ENCODE data around the gene INCENP.

DNA sequence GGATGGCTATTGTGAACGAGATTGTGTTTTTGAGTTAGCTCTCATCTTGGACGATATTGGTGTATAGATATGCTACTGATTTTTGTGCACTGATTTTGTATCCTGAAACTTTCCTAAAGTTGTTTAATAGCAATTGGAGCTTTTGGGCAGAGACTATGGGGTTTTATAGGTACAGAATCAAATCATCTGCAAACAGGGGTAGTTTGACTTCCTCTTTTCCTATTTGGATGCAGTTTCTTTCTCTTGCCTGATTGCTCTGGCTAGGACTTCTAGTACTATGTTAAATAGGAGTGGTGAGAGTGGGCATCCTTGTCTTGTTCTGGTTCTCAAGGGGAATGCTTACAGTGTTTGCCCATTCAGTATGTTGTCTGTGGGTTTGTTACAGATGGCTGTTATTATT lies 57.3 kb downstream of the INCENP start:
- TF ChIP-seq KLF16 (tag by site-specific recombination; IDR thresholded peaks at IDR 0.05): no peak
- TF ChIP-seq, protein P1, sequence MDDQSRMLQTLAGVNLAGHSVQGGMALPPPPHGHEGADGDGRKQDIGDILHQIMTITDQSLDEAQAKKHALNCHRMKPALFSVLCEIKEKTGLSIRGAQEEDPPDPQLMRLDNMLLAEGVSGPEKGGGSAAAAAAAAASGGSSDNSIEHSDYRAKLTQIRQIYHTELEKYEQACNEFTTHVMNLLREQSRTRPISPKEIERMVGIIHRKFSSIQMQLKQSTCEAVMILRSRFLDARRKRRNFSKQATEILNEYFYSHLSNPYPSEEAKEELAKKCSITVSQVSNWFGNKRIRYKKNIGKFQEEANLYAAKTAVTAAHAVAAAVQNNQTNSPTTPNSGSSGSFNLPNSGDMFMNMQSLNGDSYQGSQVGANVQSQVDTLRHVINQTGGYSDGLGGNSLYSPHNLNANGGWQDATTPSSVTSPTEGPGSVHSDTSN (CRISPR knock-in tag; IDR thresholded peaks at IDR 0.05): no peak
- TF ChIP-seq PRDM1 (tag by site-specific recombination; IDR thresholded peaks at IDR 0.05): no peak
- no peak for TF ChIP-seq ZNF19 (tag by site-specific recombination; IDR thresholded peaks at IDR 0.05; ENCODE audit: low read depth)
- TF ChIP-seq, protein P2, sequence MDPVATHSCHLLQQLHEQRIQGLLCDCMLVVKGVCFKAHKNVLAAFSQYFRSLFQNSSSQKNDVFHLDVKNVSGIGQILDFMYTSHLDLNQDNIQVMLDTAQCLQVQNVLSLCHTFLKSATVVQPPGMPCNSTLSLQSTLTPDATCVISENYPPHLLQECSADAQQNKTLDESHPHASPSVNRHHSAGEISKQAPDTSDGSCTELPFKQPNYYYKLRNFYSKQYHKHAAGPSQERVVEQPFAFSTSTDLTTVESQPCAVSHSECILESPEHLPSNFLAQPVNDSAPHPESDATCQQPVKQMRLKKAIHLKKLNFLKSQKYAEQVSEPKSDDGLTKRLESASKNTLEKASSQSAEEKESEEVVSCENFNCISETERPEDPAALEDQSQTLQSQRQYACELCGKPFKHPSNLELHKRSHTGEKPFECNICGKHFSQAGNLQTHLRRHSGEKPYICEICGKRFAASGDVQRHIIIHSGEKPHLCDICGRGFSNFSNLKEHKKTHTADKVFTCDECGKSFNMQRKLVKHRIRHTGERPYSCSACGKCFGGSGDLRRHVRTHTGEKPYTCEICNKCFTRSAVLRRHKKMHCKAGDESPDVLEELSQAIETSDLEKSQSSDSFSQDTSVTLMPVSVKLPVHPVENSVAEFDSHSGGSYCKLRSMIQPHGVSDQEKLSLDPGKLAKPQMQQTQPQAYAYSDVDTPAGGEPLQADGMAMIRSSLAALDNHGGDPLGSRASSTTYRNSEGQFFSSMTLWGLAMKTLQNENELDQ (tag by site-specific recombination; IDR thresholded peaks at IDR 0.05; ENCODE audit: low read depth): no peak
- no peak for TF ChIP-seq BCL11A (tag by site-specific recombination; IDR thresholded peaks at IDR 0.05; ENCODE audit: low read depth)
- TF ChIP-seq CTCF (tag by site-specific recombination; IDR thresholded peaks at IDR 0.05): no peak
- TF ChIP-seq, protein P3, sequence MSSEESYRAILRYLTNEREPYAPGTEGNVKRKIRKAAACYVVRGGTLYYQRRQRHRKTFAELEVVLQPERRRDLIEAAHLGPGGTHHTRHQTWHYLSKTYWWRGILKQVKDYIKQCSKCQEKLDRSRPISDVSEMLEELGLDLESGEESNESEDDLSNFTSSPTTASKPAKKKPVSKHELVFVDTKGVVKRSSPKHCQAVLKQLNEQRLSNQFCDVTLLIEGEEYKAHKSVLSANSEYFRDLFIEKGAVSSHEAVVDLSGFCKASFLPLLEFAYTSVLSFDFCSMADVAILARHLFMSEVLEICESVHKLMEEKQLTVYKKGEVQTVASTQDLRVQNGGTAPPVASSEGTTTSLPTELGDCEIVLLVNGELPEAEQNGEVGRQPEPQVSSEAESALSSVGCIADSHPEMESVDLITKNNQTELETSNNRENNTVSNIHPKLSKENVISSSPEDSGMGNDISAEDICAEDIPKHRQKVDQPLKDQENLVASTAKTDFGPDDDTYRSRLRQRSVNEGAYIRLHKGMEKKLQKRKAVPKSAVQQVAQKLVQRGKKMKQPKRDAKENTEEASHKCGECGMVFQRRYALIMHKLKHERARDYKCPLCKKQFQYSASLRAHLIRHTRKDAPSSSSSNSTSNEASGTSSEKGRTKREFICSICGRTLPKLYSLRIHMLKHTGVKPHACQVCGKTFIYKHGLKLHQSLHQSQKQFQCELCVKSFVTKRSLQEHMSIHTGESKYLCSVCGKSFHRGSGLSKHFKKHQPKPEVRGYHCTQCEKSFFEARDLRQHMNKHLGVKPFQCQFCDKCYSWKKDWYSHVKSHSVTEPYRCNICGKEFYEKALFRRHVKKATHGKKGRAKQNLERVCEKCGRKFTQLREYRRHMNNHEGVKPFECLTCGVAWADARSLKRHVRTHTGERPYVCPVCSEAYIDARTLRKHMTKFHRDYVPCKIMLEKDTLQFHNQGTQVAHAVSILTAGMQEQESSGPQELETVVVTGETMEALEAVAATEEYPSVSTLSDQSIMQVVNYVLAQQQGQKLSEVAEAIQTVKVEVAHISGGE (tag by site-specific recombination; conservative IDR thresholded peaks at IDR 0.05; ENCODE audit: low read depth): no peak
- no peak for TF ChIP-seq ZSCAN18 (tag by site-specific recombination; IDR thresholded peaks at IDR 0.05)
- no peak for TF ChIP-seq ZNF501 (tag by site-specific recombination; IDR thresholded peaks at IDR 0.05)
- no peak for TF ChIP-seq YY1 (tag by site-specific recombination; IDR thresholded peaks at IDR 0.05)
- no peak for TF ChIP-seq MZF1 (tag by site-specific recombination; IDR thresholded peaks at IDR 0.05; ENCODE audit: borderline replicate concordance)
- no peak for TF ChIP-seq ZNF366 (tag by site-specific recombination; conservative IDR thresholded peaks at IDR 0.05)
- TF ChIP-seq ZNF544 (tag by site-specific recombination; IDR thresholded peaks at IDR 0.05): no peak
